ENCODE measurements around the gene CYP11A1.

CYP11A1 gene

GRCh38 chr15:74335396-74335795, 32.0 kb downstream of the CYP11A1 start:
- no peak overlapping the region for H3K4me3 ChIP-seq (ENCODE audit: insufficient read depth, low read depth, low read length, poor library complexity, severe bottlenecking)
- no peaks in the 10 kb centered on the region for H3K9me3 ChIP-seq (ENCODE audit: control insufficient read depth, low read length)
- H3K27me3 ChIP-seq (replicated peaks; ENCODE audit: control insufficient read depth, insufficient read depth, low read length, poor library complexity, severe bottlenecking) = no peaks in the 10 kb centered on the region
- no peak overlapping the region for H3K27ac ChIP-seq (ENCODE audit: insufficient read depth, low read length, poor library complexity, severe bottlenecking)
- no peaks in the 10 kb centered on the region for H3K36me3 ChIP-seq (ENCODE audit: control insufficient read depth, insufficient read depth, low read length)
- no peak for DNase-seq
- no peaks in the 10 kb centered on the region for H3K4me1 ChIP-seq (ENCODE audit: control insufficient read depth, insufficient read depth, low read length, poor library complexity, severe bottlenecking)

GRCh38 chr15:74334127-74334526, 33.3 kb downstream of the CYP11A1 start:
- H3K4me3 ChIP-seq (ENCODE audit: insufficient read depth, low read depth, low read length, poor library complexity, severe bottlenecking) = no peak overlapping the region
- H3K4me1 ChIP-seq (ENCODE audit: control insufficient read depth, insufficient read depth, low read length, poor library complexity, severe bottlenecking) = no peaks in the 10 kb centered on the region
- H3K27me3 ChIP-seq (replicated peaks; ENCODE audit: control insufficient read depth, insufficient read depth, low read length, poor library complexity, severe bottlenecking) = no peaks in the 10 kb centered on the region
- no peaks in the 10 kb centered on the region for H3K36me3 ChIP-seq (ENCODE audit: control insufficient read depth, insufficient read depth, low read length)
- no peaks in the 10 kb centered on the region for H3K9me3 ChIP-seq (ENCODE audit: control insufficient read depth, low read length)
- no peak for DNase-seq
- no peak overlapping the region for H3K27ac ChIP-seq (ENCODE audit: insufficient read depth, low read length, poor library complexity, severe bottlenecking)

GRCh38 chr15:74333662-74334061, 33.8 kb downstream of the CYP11A1 start:
- DNase-seq = no peak
- no peaks in the 10 kb centered on the region for H3K27me3 ChIP-seq (replicated peaks; ENCODE audit: control insufficient read depth, insufficient read depth, low read length, poor library complexity, severe bottlenecking)

GRCh38 chr15:74333093-74333492, 34.4 kb downstream of the CYP11A1 start:
- no peak for DNase-seq
- Histone ChIP-seq H3K4me3 (ENCODE audit: insufficient read depth, low read depth, low read length, poor library complexity, severe bottlenecking) (no peak overlapping the region), H3K27ac (ENCODE audit: insufficient read depth, low read length, poor library complexity, severe bottlenecking) (no peak overlapping the region), H3K36me3 (ENCODE audit: control insufficient read depth, insufficient read depth, low read length) (no peaks in the 10 kb centered on the region), H3K4me1 (ENCODE audit: control insufficient read depth, insufficient read depth, low read length, poor library complexity, severe bottlenecking) (no peaks in the 10 kb centered on the region), H3K27me3 (replicated peaks; ENCODE audit: control insufficient read depth, insufficient read depth, low read length, poor library complexity, severe bottlenecking) (no peaks in the 10 kb centered on the region), H3K9me3 (ENCODE audit: control insufficient read depth, low read length) (no peaks in the 10 kb centered on the region)

More at GRCh38 chr15:74333662-74334061, 33.8 kb downstream of the CYP11A1 start:
- no peaks in the 10 kb centered on the region for H3K9me3 ChIP-seq (ENCODE audit: control insufficient read depth, low read length)
- H3K36me3 ChIP-seq (ENCODE audit: control insufficient read depth, insufficient read depth, low read length) = no peaks in the 10 kb centered on the region
- no peaks in the 10 kb centered on the region for H3K4me1 ChIP-seq (ENCODE audit: control insufficient read depth, insufficient read depth, low read length, poor library complexity, severe bottlenecking)
- no peak overlapping the region for H3K27ac ChIP-seq (ENCODE audit: insufficient read depth, low read length, poor library complexity, severe bottlenecking)
- no peak overlapping the region for H3K4me3 ChIP-seq (ENCODE audit: insufficient read depth, low read depth, low read length, poor library complexity, severe bottlenecking)

GRCh38 chr15:74332611-74333010, 34.8 kb downstream of the CYP11A1 start:
- Histone ChIP-seq H3K4me3 (ENCODE audit: insufficient read depth, low read depth, low read length, poor library complexity, severe bottlenecking) (no peak overlapping the region), H3K27me3 (replicated peaks; ENCODE audit: control insufficient read depth, insufficient read depth, low read length, poor library complexity, severe bottlenecking) (no peaks in the 10 kb centered on the region), H3K9me3 (ENCODE audit: control insufficient read depth, low read length) (no peaks in the 10 kb centered on the region), H3K27ac (ENCODE audit: insufficient read depth, low read length, poor library complexity, severe bottlenecking) (no peak overlapping the region), H3K4me1 (ENCODE audit: control insufficient read depth, insufficient read depth, low read length, poor library complexity, severe bottlenecking) (no peaks in the 10 kb centered on the region), H3K36me3 (ENCODE audit: control insufficient read depth, insufficient read depth, low read length) (no peaks in the 10 kb centered on the region)
- DNase-seq = no peak

GRCh38 chr15:74332011-74332410, 35.4 kb downstream of the CYP11A1 start:
- H3K4me3 ChIP-seq (ENCODE audit: insufficient read depth, low read depth, low read length, poor library complexity, severe bottlenecking) = no peak overlapping the region
- no peaks in the 10 kb centered on the region for H3K27me3 ChIP-seq (replicated peaks; ENCODE audit: control insufficient read depth, insufficient read depth, low read length, poor library complexity, severe bottlenecking)
- no peaks in the 10 kb centered on the region for H3K4me1 ChIP-seq (ENCODE audit: control insufficient read depth, insufficient read depth, low read length, poor library complexity, severe bottlenecking)
- no peaks in the 10 kb centered on the region for H3K36me3 ChIP-seq (ENCODE audit: control insufficient read depth, insufficient read depth, low read length)
- no peak overlapping the region for H3K27ac ChIP-seq (ENCODE audit: insufficient read depth, low read length, poor library complexity, severe bottlenecking)
- H3K9me3 ChIP-seq (ENCODE audit: control insufficient read depth, low read length) = no peaks in the 10 kb centered on the region
- DNase-seq = no peak

GRCh38 chr15:74330861-74331408, 36.5 kb downstream of the CYP11A1 start:
- H3K4me3 ChIP-seq (ENCODE audit: insufficient read depth, low read depth, low read length, poor library complexity, severe bottlenecking) = no peak overlapping the region
- H3K27me3 ChIP-seq (replicated peaks; ENCODE audit: control insufficient read depth, insufficient read depth, low read length, poor library complexity, severe bottlenecking) = no peaks in the 10 kb centered on the region
- no peaks in the 10 kb centered on the region for H3K4me1 ChIP-seq (ENCODE audit: control insufficient read depth, insufficient read depth, low read length, poor library complexity, severe bottlenecking)
- H3K27ac ChIP-seq (ENCODE audit: insufficient read depth, low read length, poor library complexity, severe bottlenecking) = no peak overlapping the region
- H3K9me3 ChIP-seq (ENCODE audit: control insufficient read depth, low read length) = no peaks in the 10 kb centered on the region
- no peak for DNase-seq
- H3K36me3 ChIP-seq (ENCODE audit: control insufficient read depth, insufficient read depth, low read length) = no peaks in the 10 kb centered on the region

GRCh38 chr15:74328331-74329056, 39.0 kb downstream of the CYP11A1 start:
- no peak for DNase-seq
- no peak overlapping the region for H3K4me3 ChIP-seq (ENCODE audit: insufficient read depth, low read depth, low read length, poor library complexity, severe bottlenecking)

GRCh38 chr15:74327756-74328155, 39.7 kb downstream of the CYP11A1 start:
- Histone ChIP-seq H3K27me3 (replicated peaks; ENCODE audit: control insufficient read depth, insufficient read depth, low read length, poor library complexity, severe bottlenecking) (no peaks in the 10 kb centered on the region), H3K4me1 (ENCODE audit: control insufficient read depth, insufficient read depth, low read length, poor library complexity, severe bottlenecking) (no peaks in the 10 kb centered on the region), H3K9me3 (ENCODE audit: control insufficient read depth, low read length) (no peaks in the 10 kb centered on the region), H3K27ac (ENCODE audit: insufficient read depth, low read length, poor library complexity, severe bottlenecking) (no peak overlapping the region), H3K36me3 (ENCODE audit: control insufficient read depth, insufficient read depth, low read length) (no peaks in the 10 kb centered on the region), H3K4me3 (ENCODE audit: insufficient read depth, low read depth, low read length, poor library complexity, severe bottlenecking) (no peak overlapping the region)
- no peak for DNase-seq

More at GRCh38 chr15:74328331-74329056, 39.0 kb downstream of the CYP11A1 start:
- H3K9me3 ChIP-seq (ENCODE audit: control insufficient read depth, low read length) = no peaks in the 10 kb centered on the region
- no peaks in the 10 kb centered on the region for H3K36me3 ChIP-seq (ENCODE audit: control insufficient read depth, insufficient read depth, low read length)
- no peaks in the 10 kb centered on the region for H3K27me3 ChIP-seq (replicated peaks; ENCODE audit: control insufficient read depth, insufficient read depth, low read length, poor library complexity, severe bottlenecking)
- H3K4me1 ChIP-seq (ENCODE audit: control insufficient read depth, insufficient read depth, low read length, poor library complexity, severe bottlenecking) = no peaks in the 10 kb centered on the region
- no peak overlapping the region for H3K27ac ChIP-seq (ENCODE audit: insufficient read depth, low read length, poor library complexity, severe bottlenecking)

GRCh38 chr15:74326746-74327145, 40.7 kb downstream of the CYP11A1 start:
- H3K27me3 ChIP-seq (replicated peaks; ENCODE audit: control insufficient read depth, insufficient read depth, low read length, poor library complexity, severe bottlenecking) = no peaks in the 10 kb centered on the region
- DNase-seq = no peak
- H3K9me3 ChIP-seq (ENCODE audit: control insufficient read depth, low read length) = no peaks in the 10 kb centered on the region
- H3K36me3 ChIP-seq (ENCODE audit: control insufficient read depth, insufficient read depth, low read length) = no peaks in the 10 kb centered on the region
- no peaks in the 10 kb centered on the region for H3K4me1 ChIP-seq (ENCODE audit: control insufficient read depth, insufficient read depth, low read length, poor library complexity, severe bottlenecking)
- H3K27ac ChIP-seq (ENCODE audit: insufficient read depth, low read length, poor library complexity, severe bottlenecking) = no peak overlapping the region
- H3K4me3 ChIP-seq (ENCODE audit: insufficient read depth, low read depth, low read length, poor library complexity, severe bottlenecking) = no peak overlapping the region
